ENCODE results near the gene CLCF1.

Gene CLCF1

GRCh38 chr11:67374571-67375281 is 1.3 kb upstream of the CLCF1 start:
- no peak for ATAC-seq

GRCh38 chr11:67373648-67374570 is 511 bp upstream of the CLCF1 start:
- peak; percentile 44 for ATAC-seq

GRCh38 chr11:67372321-67372992 is 941 bp downstream of the CLCF1 start:
- no peak for ATAC-seq

- ATAC-seq = no peak
Measured at GRCh38 chr11:67371911-67372320, 1.5 kb downstream of the CLCF1 start.

GRCh38 chr11:67371189-67371910 is 2.0 kb downstream of the CLCF1 start:
- ATAC-seq = peak in 1 of 2 donors; percentile 36

- no peak for ATAC-seq
Measured at GRCh38 chr11:67370351-67371076, 2.9 kb downstream of the CLCF1 start.

- ATAC-seq = no peak
Measured at GRCh38 chr11:67369801-67370284, 3.6 kb downstream of the CLCF1 start.

GRCh38 chr11:67369275-67369674 is 4.1 kb downstream of the CLCF1 start:
- no peak for ATAC-seq

- peak; percentile 47 to 52 for ATAC-seq
Measured at GRCh38 chr11:67368621-67369020, 4.8 kb downstream of the CLCF1 start.

- ATAC-seq = no peak
Measured at GRCh38 chr11:67367761-67368227, 5.6 kb downstream of the CLCF1 start.

GRCh38 chr11:67366961-67367760 is 6.2 kb downstream of the CLCF1 start:
- no peak for ATAC-seq

- no peak for ATAC-seq
Measured at GRCh38 chr11:67366546-67366945, 6.9 kb downstream of the CLCF1 start.

- no peak for ATAC-seq
Measured at GRCh38 chr11:67365736-67366444, 7.5 kb downstream of the CLCF1 start.

- no peak for ATAC-seq
Measured at GRCh38 chr11:67364783-67365722, 8.3 kb downstream of the CLCF1 start.

- ATAC-seq = no peak
Measured at GRCh38 chr11:67364169-67364568, 9.2 kb downstream of the CLCF1 start.

- no peak for ATAC-seq
Measured at GRCh38 chr11:67357831-67358670, 15.3 kb downstream of the CLCF1 start.

- no peak for ATAC-seq
Measured at GRCh38 chr11:67356864-67357561, 16.4 kb downstream of the CLCF1 start.
